NOMO-1 treated with dmso at 0.1 percent for 144 hours (cell line): ENCODE measurements around the gene VWA3A.
"Not testable (repeated sequence)": the region's sequence is repeated elsewhere in the genome, so short reads cannot be mapped to it uniquely, and the experiment has no call there.

Experiments
- DNase-seq: peaks from one replicate; lab custom pipeline; 2025; ENCODE audit not compliant: unreplicated experiment; lab: John Stamatoyannopoulos, UW

VWA3A gene

DNA sequence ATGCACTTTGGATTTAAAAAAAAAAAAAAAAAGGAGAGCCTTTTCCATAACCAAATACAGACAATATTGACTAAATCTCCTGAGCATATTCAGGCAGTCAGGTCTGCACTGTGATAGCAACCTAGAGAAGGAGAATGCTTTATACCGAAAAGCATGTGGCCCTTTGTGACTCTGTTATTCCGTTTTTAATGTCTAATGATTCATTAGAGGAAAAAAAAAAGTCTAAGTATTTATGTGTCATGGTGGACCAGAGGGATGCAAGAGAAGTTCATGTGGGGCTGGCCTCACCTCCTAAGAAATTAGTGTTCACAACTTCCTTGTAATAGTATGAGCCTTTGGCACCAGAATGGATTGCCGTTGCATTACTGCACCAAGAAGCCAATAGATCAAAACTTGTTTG, 11.3 kb upstream of the VWA3A start:
- no peak for DNase-seq

DNA sequence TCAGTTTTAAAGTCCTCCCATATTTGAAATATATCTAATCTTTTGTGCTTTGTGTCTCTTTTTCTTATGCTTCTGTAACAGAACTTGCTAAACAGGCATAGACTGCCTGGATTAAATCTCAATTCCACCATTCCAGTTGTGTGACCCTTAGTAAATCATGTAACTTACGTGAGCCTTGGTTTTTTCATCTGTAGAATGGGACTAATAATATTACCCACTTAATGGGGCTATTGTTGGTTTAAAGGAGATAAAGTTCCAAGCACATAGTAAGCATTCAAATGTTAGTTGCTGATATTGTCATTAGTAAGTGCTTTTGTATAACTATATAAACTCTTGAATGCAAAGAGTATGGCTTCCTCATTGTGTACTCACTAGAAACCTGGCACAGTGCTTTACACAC, 5.9 kb upstream of the VWA3A start:
- DNase-seq = no peak

DNA sequence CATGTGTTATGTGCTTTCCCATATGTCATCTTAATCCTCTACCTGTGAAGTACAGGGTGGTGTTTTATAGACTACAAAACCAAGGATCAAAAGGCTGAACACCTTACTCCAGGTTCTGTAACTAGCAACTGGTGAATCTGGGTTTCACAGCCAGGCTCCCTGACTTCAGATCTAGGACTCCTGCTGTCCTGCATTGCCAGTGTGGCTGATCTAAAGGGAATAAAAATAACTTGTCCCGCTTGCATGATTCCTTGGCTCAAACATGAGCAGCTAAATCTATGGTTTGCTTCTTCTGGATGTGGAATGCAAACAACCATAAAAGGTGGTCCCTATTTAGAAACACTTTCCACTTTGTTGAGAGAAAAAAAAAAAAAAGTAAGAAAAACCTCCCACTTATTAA, 3.7 kb upstream of the VWA3A start:
- no peak for DNase-seq

DNA sequence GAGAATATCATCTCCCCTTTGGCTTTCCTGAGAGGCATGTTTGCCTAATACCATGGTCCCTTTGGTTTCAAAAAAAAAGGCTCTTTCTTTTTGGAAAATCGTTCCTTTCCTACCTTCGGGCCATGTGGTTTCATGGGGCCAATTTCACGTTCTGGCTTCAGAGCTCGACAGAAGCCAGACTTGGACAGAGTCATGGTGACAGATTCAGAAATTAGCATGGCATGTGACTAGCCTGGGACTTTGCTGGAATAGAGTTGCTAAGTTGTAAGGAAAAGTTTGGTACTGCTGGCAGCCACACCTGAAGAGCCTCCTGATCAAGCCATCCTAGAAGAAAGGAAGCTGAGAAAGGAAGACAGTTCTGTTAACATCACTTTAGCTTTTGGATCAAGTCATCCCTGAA, 2.4 kb upstream of the VWA3A start:
- DNase-seq = no peak

DNA sequence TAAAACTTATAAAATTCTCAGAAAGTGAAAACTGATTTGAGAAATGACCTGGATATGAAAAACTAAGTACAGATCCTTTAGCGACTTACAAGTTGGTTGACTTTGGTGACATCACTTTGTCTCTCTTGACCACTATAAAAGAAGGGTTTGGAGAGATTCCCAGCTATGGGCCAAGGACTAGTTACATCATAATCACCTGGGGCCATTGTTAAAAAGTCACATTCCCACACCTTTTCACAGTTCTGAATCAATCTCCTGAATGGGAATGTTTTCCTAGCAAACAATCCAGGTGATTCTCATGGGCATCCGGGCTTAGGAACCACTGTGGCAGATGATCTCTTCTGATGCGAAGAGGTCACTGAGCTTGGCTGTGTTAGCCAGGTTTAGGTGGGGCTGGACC, 620 bp upstream of the VWA3A start:
- DNase-seq = no peak

DNA sequence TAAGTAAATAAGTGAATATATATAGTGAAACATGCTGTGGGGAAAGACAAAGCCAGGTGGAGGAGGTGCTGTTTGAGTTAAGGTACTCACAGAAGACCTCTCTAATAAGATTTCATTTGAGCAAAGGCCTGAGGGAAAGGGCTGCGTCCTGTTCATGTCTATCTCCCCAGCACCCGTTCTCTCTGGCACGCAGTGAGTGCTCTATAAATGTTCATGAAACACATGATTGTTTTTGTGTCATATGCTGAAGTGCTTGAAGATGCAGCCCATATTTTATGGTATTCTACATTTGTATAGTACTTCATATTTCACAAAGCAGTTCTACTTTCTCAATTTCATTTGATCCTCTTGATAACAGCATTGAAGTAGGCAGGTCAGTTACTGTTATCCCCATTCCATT, 990 bp downstream of the VWA3A start:
- no peak for DNase-seq

DNA sequence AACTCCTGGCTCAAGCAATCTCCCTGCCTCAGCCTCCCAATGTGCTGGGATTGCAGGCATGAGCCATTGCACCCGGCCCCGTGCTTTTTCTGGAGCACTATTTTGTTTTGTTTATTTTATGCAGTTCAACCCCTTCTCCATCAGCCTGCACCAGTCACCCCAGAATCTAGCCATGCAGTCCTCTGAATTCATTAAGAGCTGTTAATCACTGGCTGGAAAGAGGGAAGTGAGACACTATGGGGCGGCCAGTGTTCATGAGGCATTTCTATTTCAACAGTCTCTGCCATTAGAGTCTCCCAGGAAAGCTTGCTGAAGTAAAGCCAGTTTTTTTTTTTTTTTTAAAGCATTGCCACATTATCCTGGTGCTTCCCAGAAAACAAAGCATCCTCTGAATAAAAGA, 1.7 kb downstream of the VWA3A start:
- peak; percentile 27 for DNase-seq

DNA sequence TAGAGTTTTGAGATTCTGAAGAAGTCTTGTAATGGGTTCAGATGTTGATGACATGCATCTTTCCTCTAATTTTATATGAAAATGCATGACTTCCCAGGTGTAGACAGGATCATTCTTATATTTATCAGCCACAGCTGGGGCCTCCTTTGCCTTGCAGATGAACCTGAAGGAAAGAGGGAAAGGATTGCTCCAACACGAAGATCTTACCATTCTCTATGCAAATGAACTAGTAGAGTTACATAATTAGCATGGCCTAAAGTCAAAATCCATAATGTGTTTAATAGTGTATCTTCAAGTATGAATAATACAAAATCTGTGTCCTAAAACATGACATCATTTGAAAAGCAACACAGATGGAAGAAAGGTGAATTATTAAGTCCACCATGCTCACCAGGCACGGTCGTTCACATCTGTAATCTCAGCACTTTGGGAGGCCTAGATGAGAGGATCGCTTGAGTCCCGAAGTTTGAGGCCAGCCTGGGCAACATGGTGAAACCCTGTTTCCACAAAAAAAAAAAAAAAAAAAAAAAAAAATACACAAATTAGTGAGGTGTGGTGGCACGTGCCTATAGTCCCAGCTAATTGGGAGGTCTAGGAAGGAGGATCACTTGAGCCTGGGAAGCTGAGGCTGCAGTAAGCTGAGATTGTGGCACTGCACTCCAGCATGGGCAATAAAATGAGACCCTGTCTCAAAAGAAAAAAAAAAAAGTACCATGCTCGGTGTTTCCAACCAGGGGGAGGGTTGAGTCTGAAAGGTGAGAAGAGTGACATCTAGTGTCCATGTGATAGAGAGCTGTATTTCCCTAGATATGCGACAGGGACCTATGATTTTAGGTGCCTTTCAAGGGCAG, 6.3 kb downstream of the VWA3A start:
- no peak for DNase-seq

DNA sequence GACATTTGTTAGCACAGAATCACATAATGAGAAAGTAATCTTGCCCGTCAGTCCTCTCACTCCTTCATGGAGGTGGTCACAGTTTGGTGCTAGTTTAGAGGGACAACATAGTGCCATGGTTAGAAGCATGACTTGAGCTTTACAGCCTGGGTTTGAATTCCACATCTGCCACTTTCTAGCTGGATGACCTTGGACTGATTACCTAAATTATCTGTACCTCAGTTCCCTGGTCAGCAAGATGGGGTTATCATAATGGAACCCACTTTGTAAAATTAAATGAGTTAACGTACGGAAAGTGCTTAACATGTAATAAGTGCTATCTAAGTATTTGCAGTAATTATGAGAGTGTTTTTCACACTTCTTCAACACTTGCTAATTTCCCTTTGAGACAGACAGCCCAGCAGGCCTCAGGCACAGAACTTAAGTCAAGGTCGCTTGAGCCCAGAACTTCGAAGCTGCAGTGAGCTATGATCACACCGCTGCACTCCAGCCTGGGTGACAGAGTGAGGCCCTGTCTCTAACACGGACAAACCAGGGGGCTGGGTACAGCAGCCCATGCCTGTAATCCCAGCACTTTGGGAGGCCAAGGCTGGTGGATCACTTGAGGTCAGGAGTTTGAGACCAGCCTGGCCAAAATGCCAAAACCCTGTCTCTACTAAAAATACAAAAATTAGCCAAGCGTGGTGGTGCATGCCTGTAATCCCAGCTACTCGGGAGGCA, 7.1 kb downstream of the VWA3A start:
- no peak for DNase-seq

DNA sequence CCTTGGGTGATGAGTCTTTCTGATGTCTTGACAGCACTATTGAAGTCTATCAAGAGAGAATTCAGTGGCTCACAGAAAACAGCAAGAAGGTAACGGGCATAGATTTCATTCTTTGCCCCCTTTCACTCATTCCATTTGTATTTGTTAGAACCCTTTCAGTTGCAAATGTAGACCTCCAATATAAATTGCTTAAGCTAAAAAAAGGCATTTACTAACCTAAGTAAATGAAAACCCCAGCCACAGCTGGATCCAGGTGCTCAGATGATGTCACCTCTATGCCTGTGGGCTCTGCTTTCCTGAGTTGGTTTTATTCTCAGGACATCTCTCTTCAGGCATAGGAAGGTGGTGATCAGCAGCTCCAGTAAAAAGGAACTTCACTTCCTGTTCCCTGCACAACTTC, 11.1 kb downstream of the VWA3A start:
- no peak for DNase-seq

DNA sequence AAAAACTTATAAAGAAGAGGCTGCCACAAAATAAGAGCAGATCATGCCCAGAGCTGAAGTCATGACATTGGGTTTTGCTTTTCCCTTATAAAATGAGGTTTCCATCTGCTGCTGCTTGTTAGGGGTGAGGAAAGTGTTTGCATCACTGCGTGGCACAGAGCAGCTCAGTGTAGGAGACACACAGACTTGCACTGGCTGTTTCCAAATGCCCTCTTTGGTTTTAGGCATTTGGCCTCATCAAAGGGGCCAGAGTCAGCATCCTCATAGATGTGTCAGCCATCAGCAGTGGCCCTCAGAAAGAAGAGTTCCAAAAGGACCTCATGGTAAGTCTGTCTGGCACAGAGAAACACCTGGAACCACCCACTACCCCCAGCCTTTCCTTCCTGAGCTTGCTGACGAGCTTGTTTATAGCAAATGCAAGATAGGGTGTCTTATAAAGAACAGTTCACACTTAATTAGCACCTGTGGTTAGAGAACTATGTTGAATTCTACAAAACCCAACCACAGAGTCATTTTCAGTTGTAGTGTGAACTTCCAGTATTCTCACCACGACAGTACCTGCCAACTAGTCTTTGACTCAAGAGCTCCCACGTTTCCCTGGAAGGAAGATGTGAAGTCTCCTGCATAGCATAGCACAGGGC, 17.0 kb downstream of the VWA3A start:
- no peak for DNase-seq

DNA sequence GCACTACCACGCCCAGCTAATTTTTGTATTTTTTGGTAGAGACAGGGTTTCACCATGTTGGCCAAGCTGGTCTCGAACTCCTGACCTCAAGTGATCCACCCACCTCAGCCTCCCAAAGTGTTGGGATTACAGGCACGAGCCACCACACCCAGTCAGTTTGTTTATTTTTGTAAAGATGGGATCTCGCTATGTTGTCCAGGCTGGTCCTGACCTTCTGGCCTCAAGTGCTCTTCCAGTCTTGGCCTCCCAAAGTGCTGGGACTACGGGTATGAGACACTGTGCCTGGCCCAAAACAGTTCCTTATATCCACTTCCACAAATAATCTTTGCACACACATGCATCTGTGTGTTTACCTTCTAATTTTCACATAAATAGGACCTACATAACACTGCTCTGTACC, 19.3 kb downstream of the VWA3A start:
- DNase-seq = not testable (repeated sequence)

DNA sequence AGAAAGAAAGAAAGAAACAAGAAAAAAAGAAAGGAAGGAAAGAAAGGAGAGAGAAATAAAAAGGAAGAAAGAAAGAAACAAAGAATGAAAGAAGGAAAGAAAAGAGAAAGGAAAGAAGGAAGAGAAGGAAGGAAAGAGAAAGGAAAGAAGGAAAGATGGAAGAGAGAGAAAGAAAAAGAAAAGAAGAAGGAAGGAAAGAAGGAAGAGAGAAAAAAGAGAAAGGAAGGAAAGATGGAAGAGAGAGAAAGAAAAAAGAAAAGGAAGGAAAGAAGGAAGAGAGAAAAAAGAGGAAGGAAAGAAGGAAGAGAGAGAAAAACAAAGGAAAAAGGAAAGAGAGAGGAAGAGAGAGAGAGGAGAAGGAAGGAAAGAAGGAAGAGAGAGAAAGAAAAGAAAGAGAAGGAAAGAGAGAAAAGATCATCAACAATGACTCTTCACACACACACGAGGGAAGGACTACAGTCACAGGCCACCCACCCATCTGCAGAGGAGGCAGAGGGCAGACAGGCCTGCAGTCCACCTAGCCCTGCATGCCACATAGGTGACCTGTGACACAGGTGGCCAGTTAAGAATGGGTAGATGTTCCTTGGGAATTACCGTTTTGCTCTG, 23.9 kb downstream of the VWA3A start:
- DNase-seq = no peak

DNA sequence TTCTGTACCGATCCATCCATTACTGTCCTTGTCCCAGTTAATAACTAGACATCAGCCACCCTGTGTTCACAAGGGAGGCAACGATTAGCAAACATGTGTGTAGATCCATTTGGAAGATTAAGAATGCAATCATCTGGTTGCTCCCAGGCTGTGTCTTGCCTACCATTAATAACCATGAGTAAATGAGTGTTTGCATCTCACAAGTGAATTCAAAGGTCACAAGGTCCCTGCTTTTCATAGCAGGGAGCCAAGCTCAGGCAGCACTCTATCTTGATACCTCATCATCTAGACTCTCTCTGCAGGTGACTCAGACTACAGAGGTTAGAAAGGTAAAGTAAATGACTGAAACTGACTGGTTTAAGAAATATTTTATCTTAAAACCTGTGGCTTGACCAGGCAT, 25.3 kb downstream of the VWA3A start:
- no peak for DNase-seq

DNA sequence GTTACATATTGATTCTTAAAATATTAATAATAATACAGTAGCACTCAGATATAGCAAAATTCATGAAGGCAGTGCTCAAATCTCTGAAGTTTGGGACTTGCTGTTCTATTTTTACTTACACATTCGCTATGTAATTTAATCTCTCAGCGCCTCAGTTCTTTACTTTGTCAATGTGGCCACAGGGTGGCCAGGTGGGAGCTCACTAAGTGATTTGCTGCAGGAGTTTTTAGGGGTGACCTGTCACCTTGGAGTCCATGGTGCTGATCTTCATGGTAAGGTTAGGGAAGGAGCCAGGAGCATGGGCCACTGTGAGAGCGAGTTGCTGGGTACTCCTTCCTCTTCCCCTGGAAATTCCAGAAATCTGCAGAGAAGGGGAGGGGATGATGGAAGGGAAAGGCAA, 28.1 kb downstream of the VWA3A start:
- no peak for DNase-seq

DNA sequence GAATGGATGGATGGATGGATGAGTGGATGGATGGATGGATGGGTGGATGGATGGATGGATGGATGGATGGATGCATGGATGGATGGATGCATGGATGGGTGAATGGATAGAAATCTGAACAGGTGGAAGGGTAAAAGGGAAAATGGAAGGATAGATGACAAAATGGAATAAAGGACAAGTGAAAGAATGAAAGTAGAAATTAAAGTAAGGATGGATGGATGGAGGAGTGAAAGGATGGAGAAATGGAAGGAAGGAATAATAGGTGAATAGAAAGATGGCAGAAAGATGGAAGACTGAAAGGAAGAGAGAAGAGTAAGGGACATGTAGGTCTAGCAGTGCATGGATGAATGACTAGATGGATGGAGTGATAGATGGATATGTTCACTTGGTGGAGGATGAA, 29.9 kb downstream of the VWA3A start:
- no peak for DNase-seq

DNA sequence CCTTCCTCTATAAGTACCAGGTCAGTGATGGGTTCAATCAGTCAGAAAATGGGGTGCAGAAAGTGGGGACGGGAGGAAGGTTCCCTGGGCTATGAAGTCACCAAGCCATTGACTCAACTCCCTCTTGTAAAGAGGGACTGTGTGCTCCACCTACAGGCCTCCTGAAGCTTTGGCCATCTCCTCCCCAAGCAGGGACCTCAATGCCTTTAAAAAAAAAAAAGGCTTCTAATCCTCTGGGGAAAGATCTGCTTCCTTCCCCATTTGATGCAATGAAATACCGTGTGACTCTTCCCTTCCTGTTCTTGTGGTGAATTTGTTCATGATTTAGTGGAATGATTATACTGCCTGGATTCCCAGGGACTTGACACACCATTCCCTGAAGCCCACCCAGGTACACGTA, 30.8 kb downstream of the VWA3A start:
- peak; percentile 33 for DNase-seq

DNA sequence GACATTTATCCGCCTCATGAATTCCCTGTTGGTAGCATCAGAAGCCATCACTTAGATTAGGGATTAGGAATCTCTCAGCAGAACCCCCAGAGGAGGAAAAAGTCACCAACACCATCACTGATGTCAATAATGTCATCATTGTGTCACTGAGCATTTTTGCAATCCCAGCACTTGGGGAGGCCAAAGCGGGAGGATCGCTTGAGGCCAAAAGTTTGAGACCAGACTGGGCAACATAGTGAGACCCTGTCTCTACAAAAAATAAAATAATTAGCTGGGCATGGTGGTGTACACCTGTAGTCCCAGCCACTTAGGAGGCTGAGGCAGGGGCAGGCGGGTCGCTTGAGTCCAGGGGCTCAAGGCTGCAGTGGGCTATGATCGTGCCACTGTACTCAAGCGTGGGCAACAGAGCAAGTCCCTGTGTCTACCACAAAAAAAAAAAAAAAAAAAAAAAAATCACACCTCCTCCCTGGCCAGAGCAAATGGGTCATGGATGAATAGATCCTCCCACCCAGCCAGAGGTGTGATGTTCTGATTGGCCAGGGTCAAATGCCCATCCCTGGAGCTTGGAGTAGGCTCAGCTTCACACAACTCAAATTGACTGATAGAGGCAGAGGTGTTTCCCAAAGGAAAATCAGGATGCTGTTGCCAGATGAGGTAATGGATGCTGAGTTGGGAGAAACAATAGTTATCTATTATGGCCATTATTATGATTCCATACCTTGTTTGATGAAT, 31.6 kb downstream of the VWA3A start:
- no peak for DNase-seq

DNA sequence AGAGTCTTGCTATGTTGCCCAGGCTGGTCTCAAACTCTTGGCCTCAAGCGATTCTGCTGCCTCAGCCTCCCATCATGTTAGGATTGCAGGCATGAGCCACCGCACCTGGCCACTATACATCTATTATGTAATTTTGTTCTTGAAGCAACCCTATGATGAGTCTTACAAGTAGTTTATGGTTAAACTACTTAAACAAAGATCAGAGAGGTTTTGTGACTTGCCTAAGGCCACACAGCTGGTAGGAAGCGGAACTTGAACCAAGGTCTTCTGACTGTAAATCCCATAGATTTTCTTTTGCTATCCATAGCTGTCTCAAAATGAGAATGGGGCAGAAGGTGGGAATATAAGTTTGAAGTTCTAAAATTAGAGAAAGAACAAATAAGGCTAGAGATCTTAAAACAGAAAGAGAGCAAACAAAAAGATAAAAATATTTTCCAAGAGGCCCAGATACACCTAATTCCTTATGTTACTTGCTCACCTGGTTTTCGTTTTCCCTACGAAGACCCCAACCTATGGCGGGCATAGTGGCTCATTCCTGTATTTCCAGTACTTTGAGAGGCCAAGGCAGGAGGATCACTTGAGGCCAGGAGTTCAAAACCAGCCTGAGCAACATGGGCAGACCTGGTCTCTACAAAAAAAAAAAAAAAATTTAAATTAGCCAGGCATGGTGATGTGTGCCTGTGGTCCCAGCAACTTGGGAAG, 32.4 kb downstream of the VWA3A start:
- DNase-seq = no peak

DNA sequence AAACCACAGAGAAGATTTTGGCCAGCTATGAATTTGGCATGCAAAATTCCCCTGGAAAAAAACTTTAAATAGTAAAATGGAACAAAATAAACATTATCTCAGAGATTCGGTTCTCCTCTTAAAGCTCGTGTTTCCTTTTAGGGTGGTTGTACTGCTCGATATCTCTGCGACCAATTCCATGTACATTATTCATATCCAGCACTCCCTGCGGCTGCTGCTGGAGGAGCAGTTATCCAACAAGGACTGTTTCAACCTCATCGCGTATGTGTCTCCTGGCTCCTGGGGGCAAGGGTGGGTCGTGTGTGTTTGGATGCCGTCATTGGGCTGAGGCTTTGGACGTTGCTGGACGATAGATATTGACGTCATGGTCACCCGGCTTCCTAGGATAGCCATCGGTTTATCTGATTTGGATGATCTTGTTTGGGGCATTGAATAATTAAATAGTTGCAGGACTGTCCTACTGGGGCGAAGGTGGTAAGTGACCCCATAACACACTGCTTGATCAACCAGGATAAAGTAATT, 33.8 kb downstream of the VWA3A start:
- DNase-seq = no peak
